Measurements from ENCODE around the gene TIAM1. TPM values are rescaled to one million over a fixed set of nuclear protein-coding genes. Genes with fewer than 3 reads are reported as not detected.
"Not testable (repeated sequence)": the region's sequence is repeated elsewhere in the genome, so short reads cannot be mapped to it uniquely, and the experiment has no call there.

Gene TIAM1
- total RNA-seq, 2 experiments from 2014 or later: 41.5 to 46.9 TPM

- DNase-seq (no peak), ATAC-seq (no peak)
- no peak overlapping the region for H3K4me3 Mint-ChIP-seq
- H3K4me1 Mint-ChIP-seq (ENCODE audit: low read depth): no peaks in the 10 kb centered on the region
- H3K27me3 Mint-ChIP-seq (ENCODE audit: low read depth): no peaks in the 10 kb centered on the region
- H3K36me3 Mint-ChIP-seq (ENCODE audit: low read depth): peaks cover 71% of the 10 kb centered on the region
- H3K27ac Mint-ChIP-seq: no peak overlapping the region
- POLR2A ChIA-PET: no interaction called here
- CTCF ChIA-PET: no interaction called here
- peaks cover 34% of the 10 kb centered on the region for H3K9me3 Mint-ChIP-seq (ENCODE audit: insufficient read depth)
These were observed 100.5 kb downstream of the TIAM1 start for GRCh38 chr21:31243611-31244010.

GRCh38 chr21:31236528-31236927 is 107.5 kb downstream of the TIAM1 start:
- H3K9me3 Mint-ChIP-seq (ENCODE audit: insufficient read depth): peaks cover 12% of the 10 kb centered on the region
- H3K36me3 Mint-ChIP-seq (ENCODE audit: low read depth): peaks cover 49% of the 10 kb centered on the region
- H3K27ac Mint-ChIP-seq: no peak overlapping the region
- POLR2A ChIA-PET: interaction anchor here (0.7 kb wide), 1 partner anchor 168 kb away, joined by 3 read pairs; no protein-coding TSS in a partner anchor
- DNase-seq (peak; percentile 55), ATAC-seq (peak; percentile 79)
- H3K4me1 Mint-ChIP-seq (ENCODE audit: low read depth): peaks cover 32% of the 10 kb centered on the region
- no peak overlapping the region for H3K4me3 Mint-ChIP-seq
- no peaks in the 10 kb centered on the region for H3K27me3 Mint-ChIP-seq (ENCODE audit: low read depth)
- CTCF ChIA-PET: interaction anchor here (1.4 to 1.9 kb wide), 4 partner anchors 38 to 344 kb away, joined by 3 to 9 read pairs (median 5); no protein-coding TSS in a partner anchor

GRCh38 chr21:31235671-31236450 is 108.2 kb downstream of the TIAM1 start:
- ChIA-PET CTCF (interaction anchor here (1.0 to 1.9 kb wide), 6 partner anchors 22 to 345 kb away, joined by 3 to 9 read pairs (median 5); no protein-coding TSS in a partner anchor), POLR2A (no interaction called here)
- no peak overlapping the region for H3K4me3 Mint-ChIP-seq
- peaks cover 6% of the 10 kb centered on the region for H3K9me3 Mint-ChIP-seq (ENCODE audit: insufficient read depth)
- peaks cover 45% of the 10 kb centered on the region for H3K36me3 Mint-ChIP-seq (ENCODE audit: low read depth)
- H3K27me3 Mint-ChIP-seq (ENCODE audit: low read depth): no peaks in the 10 kb centered on the region
- peaks cover 32% of the 10 kb centered on the region for H3K4me1 Mint-ChIP-seq (ENCODE audit: low read depth)
- no peak overlapping the region for H3K27ac Mint-ChIP-seq
- DNase-seq (peak; percentile 27), ATAC-seq (peak; percentile 61)

- no peak overlapping the region for H3K27ac Mint-ChIP-seq
These were observed 109.1 kb downstream of the TIAM1 start for GRCh38 chr21:31234936-31235335.

GRCh38 chr21:31233711-31234110 is 110.3 kb downstream of the TIAM1 start:
- ATAC-seq (no peak), DNase-seq (no peak)
- no peaks in the 10 kb centered on the region for H3K9me3 Mint-ChIP-seq (ENCODE audit: insufficient read depth)
- ChIA-PET CTCF (no interaction called here), POLR2A (no interaction called here)
- H3K27ac Mint-ChIP-seq: no peak overlapping the region
- H3K36me3 Mint-ChIP-seq (ENCODE audit: low read depth): peaks cover 30% of the 10 kb centered on the region
- no peak overlapping the region for H3K4me3 Mint-ChIP-seq
- peaks cover 32% of the 10 kb centered on the region for H3K4me1 Mint-ChIP-seq (ENCODE audit: low read depth)
- H3K27me3 Mint-ChIP-seq (ENCODE audit: low read depth): no peaks in the 10 kb centered on the region

More at GRCh38 chr21:31234936-31235335, 109.1 kb downstream of the TIAM1 start:
- POLR2A ChIA-PET: no interaction called here
- Mint-ChIP-seq H3K4me3 (no peak overlapping the region), H3K4me1 (ENCODE audit: low read depth) (peaks cover 32% of the 10 kb centered on the region), H3K36me3 (ENCODE audit: low read depth) (peaks cover 37% of the 10 kb centered on the region), H3K9me3 (ENCODE audit: insufficient read depth) (no peaks in the 10 kb centered on the region), H3K27me3 (ENCODE audit: low read depth) (no peaks in the 10 kb centered on the region)
- DNase-seq (no peak), ATAC-seq (no peak)
- CTCF ChIA-PET: interaction anchor here (1.0 to 1.9 kb wide), 4 partner anchors 21 to 324 kb away, joined by 4 to 5 read pairs (median 5); no protein-coding TSS in a partner anchor

- Mint-ChIP-seq H3K4me1 (ENCODE audit: low read depth) (peaks cover 31% of the 10 kb centered on the region), H3K9me3 (ENCODE audit: insufficient read depth) (no peaks in the 10 kb centered on the region), H3K27me3 (ENCODE audit: low read depth) (no peaks in the 10 kb centered on the region), H3K36me3 (ENCODE audit: low read depth) (peaks cover 31% of the 10 kb centered on the region), H3K27ac (no peak overlapping the region), H3K4me3 (no peak overlapping the region)
- ChIA-PET CTCF (interaction anchor here (0.9 kb wide), 2 partner anchors 36 to 348 kb away, joined by 3 read pairs; no protein-coding TSS in a partner anchor), POLR2A (no interaction called here)
- DNase-seq (no peak), ATAC-seq (no peak)
These were observed 111.7 kb downstream of the TIAM1 start for GRCh38 chr21:31232344-31232743.

- Mint-ChIP-seq H3K4me1 (ENCODE audit: low read depth) (peaks cover 17% of the 10 kb centered on the region), H3K9me3 (ENCODE audit: insufficient read depth) (no peaks in the 10 kb centered on the region), H3K4me3 (no peak overlapping the region), H3K27ac (no peak overlapping the region), H3K36me3 (ENCODE audit: low read depth) (peaks cover 36% of the 10 kb centered on the region), H3K27me3 (ENCODE audit: low read depth) (no peaks in the 10 kb centered on the region)
- ChIA-PET CTCF (interaction anchor here (0.5 kb wide), 1 partner anchor 304 kb away, joined by 3 read pairs; no protein-coding TSS in a partner anchor), POLR2A (no interaction called here)
- ATAC-seq: no peak
- no peak for DNase-seq
These were observed 113.1 kb downstream of the TIAM1 start for GRCh38 chr21:31230937-31231336.

- H3K27me3 Mint-ChIP-seq (ENCODE audit: low read depth); DNase-seq; POLR2A ChIA-PET; ATAC-seq; H3K4me3 Mint-ChIP-seq; CTCF ChIA-PET; H3K9me3 Mint-ChIP-seq (ENCODE audit: insufficient read depth); H3K27ac Mint-ChIP-seq; H3K4me1 Mint-ChIP-seq (ENCODE audit: low read depth): not testable (repeated sequence)
- peaks cover 40% of the 10 kb centered on the region for H3K36me3 Mint-ChIP-seq (ENCODE audit: low read depth)
These were observed 115.3 kb downstream of the TIAM1 start for GRCh38 chr21:31228723-31229122.

GRCh38 chr21:31225713-31226112 is 118.3 kb downstream of the TIAM1 start:
- ATAC-seq (no peak), DNase-seq (no peak)
- ChIA-PET POLR2A (interaction anchor here (0.6 kb wide), 1 partner anchor 51 kb away, joined by 4 read pairs; no protein-coding TSS in a partner anchor), CTCF (interaction anchor here (0.6 kb wide), 1 partner anchor 31 kb away, joined by 3 read pairs; no protein-coding TSS in a partner anchor)
- no peak overlapping the region for H3K27ac Mint-ChIP-seq
- H3K4me1 Mint-ChIP-seq (ENCODE audit: low read depth): no peaks in the 10 kb centered on the region
- no peaks in the 10 kb centered on the region for H3K9me3 Mint-ChIP-seq (ENCODE audit: insufficient read depth)
- H3K27me3 Mint-ChIP-seq (ENCODE audit: low read depth): no peaks in the 10 kb centered on the region
- H3K4me3 Mint-ChIP-seq: no peak overlapping the region
- peaks cover 43% of the 10 kb centered on the region for H3K36me3 Mint-ChIP-seq (ENCODE audit: low read depth)

GRCh38 chr21:31222142-31222541 is 121.9 kb downstream of the TIAM1 start:
- ATAC-seq (no peak), DNase-seq (no peak)
- peaks cover 39% of the 10 kb centered on the region for H3K36me3 Mint-ChIP-seq (ENCODE audit: low read depth)
- H3K9me3 Mint-ChIP-seq (ENCODE audit: insufficient read depth): no peaks in the 10 kb centered on the region
- ChIA-PET POLR2A (no interaction called here), CTCF (interaction anchor here (0.6 to 1.3 kb wide), 3 partner anchors 8 to 24 kb away, joined by 3 to 4 read pairs (median 4); no protein-coding TSS in a partner anchor)
- H3K4me1 Mint-ChIP-seq (ENCODE audit: low read depth): no peaks in the 10 kb centered on the region
- no peak overlapping the region for H3K27ac Mint-ChIP-seq
- H3K4me3 Mint-ChIP-seq: no peak overlapping the region
- no peaks in the 10 kb centered on the region for H3K27me3 Mint-ChIP-seq (ENCODE audit: low read depth)

- H3K36me3 Mint-ChIP-seq (ENCODE audit: low read depth): peaks cover 37% of the 10 kb centered on the region
- DNase-seq: no peak
- no peaks in the 10 kb centered on the region for H3K9me3 Mint-ChIP-seq (ENCODE audit: insufficient read depth)
- no peak overlapping the region for H3K4me3 Mint-ChIP-seq
- no peaks in the 10 kb centered on the region for H3K4me1 Mint-ChIP-seq (ENCODE audit: low read depth)
- no peaks in the 10 kb centered on the region for H3K27me3 Mint-ChIP-seq (ENCODE audit: low read depth)
- ChIA-PET POLR2A (no interaction called here), CTCF (interaction anchor here (1.2 to 1.8 kb wide), 2 partner anchors 111 to 360 kb away, joined by 3 to 4 read pairs; no protein-coding TSS in a partner anchor)
- no peak for ATAC-seq
- no peak overlapping the region for H3K27ac Mint-ChIP-seq
These were observed 123.0 kb downstream of the TIAM1 start for GRCh38 chr21:31221043-31221442.

GRCh38 chr21:31220575-31220974 is 123.5 kb downstream of the TIAM1 start:
- ChIA-PET CTCF (interaction anchor here (1.2 to 1.8 kb wide), 2 partner anchors 111 to 360 kb away, joined by 3 to 4 read pairs; no protein-coding TSS in a partner anchor), POLR2A (no interaction called here)
- no peak overlapping the region for H3K4me3 Mint-ChIP-seq

More at GRCh38 chr21:31220575-31220974, 123.5 kb downstream of the TIAM1 start:
- no peak overlapping the region for H3K27ac Mint-ChIP-seq
- H3K4me1 Mint-ChIP-seq (ENCODE audit: low read depth): no peaks in the 10 kb centered on the region
- H3K27me3 Mint-ChIP-seq (ENCODE audit: low read depth): no peaks in the 10 kb centered on the region
- H3K36me3 Mint-ChIP-seq (ENCODE audit: low read depth): peaks cover 35% of the 10 kb centered on the region
- H3K9me3 Mint-ChIP-seq (ENCODE audit: insufficient read depth): no peaks in the 10 kb centered on the region
- ATAC-seq (no peak), DNase-seq (no peak)

Measured in activated CD8-positive, alpha-beta T cell treated with anti-CD3 and anti-CD28 coated beads, Interleukin-2, amount 10 ng/mL, durations not matched to agents 7 days and 5 days (primary cell).